Esophagus (tissue), 2 donors: ENCODE data around the gene GLOD5. TPM values are rescaled to one million over a fixed set of nuclear protein-coding genes. Genes with fewer than 3 reads are reported as not detected.
A peak's percentile ranks its signal among the peaks of the same experiment; 100 is the strongest.

Experiments used
- H3K27ac ChIP-seq, 2 donors: one replicate each; pipeline ENCODE4 v1.5.1; 2013; ENCODE audit warnings: low read depth in 2 of 2, mild to moderate bottlenecking in 2 of 2, inconsistent platforms in 1 of 2, low read length in 1 of 2, moderate library complexity in 1 of 2
- H3K27me3 ChIP-seq, 2 donors: one replicate each; pipeline ENCODE4 v1.6.1; 2013; ENCODE audit warnings: low read length in 2 of 2, control low read depth in 1 of 2, mild to moderate bottlenecking in 1 of 2; ENCODE audit not compliant: insufficient read depth in 2 of 2, control insufficient read depth in 1 of 2
- H3K36me3 ChIP-seq, 2 donors: one replicate each; pipeline ENCODE4 v1.6.1; 2013; ENCODE audit warnings: low read length in 1 of 2; ENCODE audit not compliant: control insufficient read depth in 2 of 2, insufficient read depth in 2 of 2
- H3K4me1 ChIP-seq, 2 donors: one replicate each; pipeline ENCODE4 v1.6.1; 2013; ENCODE audit warnings: low read length in 1 of 2; ENCODE audit not compliant: control insufficient read depth in 2 of 2, insufficient read depth in 2 of 2
- H3K4me3 ChIP-seq, 2 donors: one replicate each; pipeline ENCODE4 v1.5.1; 2013; ENCODE audit warnings: low read length in 2 of 2, mild to moderate bottlenecking in 2 of 2, low read depth in 1 of 2, moderate library complexity in 1 of 2
- H3K9me3 ChIP-seq, 2 donors: one replicate each; pipeline ENCODE4 v1.6.1; 2013; ENCODE audit warnings: mild to moderate bottlenecking in 2 of 2, low read depth in 1 of 2, low read length in 1 of 2, moderate library complexity in 1 of 2; ENCODE audit not compliant: control insufficient read depth in 2 of 2, insufficient read depth in 1 of 2
- WGBS, 2 donors: extraction: QIAGEN DNeasy Blood & Tissue Kit; methylation state at CpG; one replicate each; pipeline ENCODE4 v1.1.7; 2013; 5-methylcytosine and 5-hydroxymethylcytosine counted together
- polyA plus RNA-seq, 2 donors: library from polyadenylated mRNA; stranded (reverse); fragments of 200-250 nt; gene quantifications; one replicate each; pipeline ENCODE4 v1.2.3, GENCODE V29; 2013
- donor health status: healthy with polysubstance abuse.
- donor health status: Bipolar disorder and iron deficiency.

The GLOD5 gene
- under 1 TPM; 0.15 to 0.26 TPM for polyA plus RNA-seq

DNA sequence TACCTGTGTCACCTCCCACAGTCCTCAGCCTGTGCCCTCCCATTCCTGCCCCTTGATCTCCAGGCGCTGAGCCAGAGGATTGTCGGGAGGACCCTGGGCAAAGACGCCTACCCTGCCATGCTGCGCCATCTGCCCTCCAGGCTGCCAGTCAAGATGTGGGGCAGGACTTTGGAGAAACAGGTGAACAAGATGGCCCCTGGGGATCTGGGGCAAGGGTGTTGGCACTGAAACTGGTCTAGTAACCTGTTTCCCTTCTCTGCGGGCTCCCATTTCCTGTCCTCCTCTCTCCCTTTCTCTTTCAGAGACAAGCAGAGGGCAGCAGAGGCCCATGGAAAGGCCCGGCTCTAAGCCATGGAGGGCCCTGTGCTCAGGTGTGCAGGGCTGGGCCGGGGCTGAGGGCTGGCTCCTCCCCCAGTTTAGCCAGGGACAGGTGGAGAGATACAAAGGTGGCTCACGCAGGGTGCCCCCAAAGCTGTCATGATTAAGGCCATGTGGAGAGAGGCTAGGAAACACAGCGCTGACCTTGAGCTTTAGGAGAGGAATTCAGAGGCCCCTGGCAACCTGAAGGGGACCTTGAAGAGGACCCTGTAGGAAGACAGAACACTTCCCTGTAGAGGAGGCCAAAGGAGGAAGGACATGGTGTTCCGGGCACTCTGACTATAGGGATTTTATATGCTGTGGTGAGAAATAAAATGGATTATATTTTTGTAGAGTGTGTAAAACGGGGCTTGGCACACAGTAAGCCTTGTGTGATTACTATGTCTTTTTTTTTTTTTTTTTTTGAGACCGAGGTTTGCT is at the start of gene GLOD5:
Gene GLOD5 (plus strand): TSS at position 74 of the 798 bp plus-strand sequence. CDS start 44 bp downstream, at position 118.
- 41 to 43% methylated on average over 12 of the region's 12 CpGs for WGBS, 2 donors
- Histone ChIP-seq H3K4me3 (no peak within 1 kb of the TSS), H3K9me3 (no peaks in the 10 kb centered on the region), H3K27me3 (no peaks in the 10 kb centered on the region), H3K36me3 (no peaks in the 10 kb centered on the region), H3K4me1 (peaks cover 0 to 2% of the 10 kb centered on the region in 2 donors), H3K27ac (peak within 1 kb of the TSS; percentile 54 to 59)

DNA sequence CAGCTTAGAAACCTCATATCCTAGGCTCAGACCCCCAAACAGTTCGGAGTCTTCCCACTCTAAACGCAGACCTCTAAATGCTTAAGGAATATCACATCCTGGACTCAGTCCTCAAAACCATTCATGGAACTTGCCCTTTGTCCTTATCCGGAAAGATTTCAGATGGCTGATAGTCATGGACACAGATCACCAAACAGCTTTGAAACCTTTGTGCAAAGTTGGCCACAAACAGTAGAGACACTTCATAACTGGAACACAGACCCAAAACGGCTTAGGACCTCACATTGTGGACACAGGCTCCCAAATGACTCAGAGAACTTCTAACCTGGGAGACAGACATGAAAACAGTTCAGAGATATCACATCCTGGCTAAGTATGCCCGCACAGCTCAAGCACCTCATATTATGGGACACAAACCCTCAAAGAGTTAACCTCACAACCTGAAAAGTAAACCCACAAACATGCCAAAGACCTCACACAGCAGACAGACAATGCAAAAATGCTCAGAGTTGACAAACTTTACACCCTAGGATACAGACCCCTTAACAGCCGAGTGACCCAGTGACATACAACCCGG is 49.5 kb upstream of the GLOD5 start:
- H3K36me3 ChIP-seq = no peaks in the 10 kb centered on the region
- no peaks in the 10 kb centered on the region for H3K9me3 ChIP-seq
- H3K4me1 ChIP-seq = no peaks in the 10 kb centered on the region
- 75 to 79% methylated on average over 7 of the region's 7 CpGs for WGBS, 2 donors
- no peak overlapping the region for H3K27ac ChIP-seq
- no peak overlapping the region for H3K4me3 ChIP-seq
- no peaks in the 10 kb centered on the region for H3K27me3 ChIP-seq

DNA sequence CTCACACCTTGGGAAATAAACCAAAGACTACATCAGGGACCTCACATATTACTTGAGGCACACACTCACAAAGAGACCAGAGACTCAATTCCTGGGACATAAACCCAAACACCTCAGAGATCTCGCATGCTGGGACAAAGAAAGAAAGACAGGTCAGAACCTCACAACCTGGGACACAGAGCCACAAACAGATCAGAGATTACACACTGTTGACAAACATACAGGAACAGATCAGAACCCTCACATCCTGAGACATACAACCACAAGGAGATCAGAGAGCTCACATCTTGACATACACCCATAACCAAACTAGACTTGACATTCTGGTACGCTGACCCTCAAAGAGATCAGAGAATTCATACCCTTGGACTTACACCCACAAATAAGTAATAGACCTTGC is 47.7 kb upstream of the GLOD5 start:
- H3K27ac ChIP-seq = no peak overlapping the region
- H3K4me1 ChIP-seq = no peaks in the 10 kb centered on the region
- H3K36me3 ChIP-seq = no peaks in the 10 kb centered on the region
- H3K4me3 ChIP-seq = no peak overlapping the region
- H3K27me3 ChIP-seq = no peaks in the 10 kb centered on the region
- no peaks in the 10 kb centered on the region for H3K9me3 ChIP-seq
- 83 to 87% methylated on average over 2 of the region's 2 CpGs for WGBS, 2 donors

DNA sequence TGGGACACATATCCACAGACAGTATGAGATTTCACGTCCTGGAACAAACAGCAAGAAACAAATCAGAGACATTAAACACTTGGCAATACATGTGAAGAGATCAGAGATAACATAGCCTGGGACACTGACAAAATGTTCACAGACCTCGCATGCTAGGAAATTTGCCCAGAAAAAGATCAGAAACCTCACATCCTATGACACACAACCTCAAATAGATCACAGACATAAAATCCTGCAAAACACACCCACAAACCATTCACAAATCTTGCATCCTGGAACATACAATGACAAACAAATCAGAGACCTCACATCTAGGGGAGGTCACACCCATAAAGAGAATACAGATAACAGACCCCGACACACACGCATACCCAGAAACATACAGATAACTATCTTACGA is 47.0 kb upstream of the GLOD5 start:
- no peak overlapping the region for H3K27ac ChIP-seq
- WGBS, 2 donors = 61 to 62% methylated on average over 5 of the region's 5 CpGs
- H3K36me3 ChIP-seq = no peaks in the 10 kb centered on the region
- H3K9me3 ChIP-seq = no peaks in the 10 kb centered on the region
- no peaks in the 10 kb centered on the region for H3K27me3 ChIP-seq
- no peak overlapping the region for H3K4me3 ChIP-seq
- H3K4me1 ChIP-seq = no peaks in the 10 kb centered on the region

DNA sequence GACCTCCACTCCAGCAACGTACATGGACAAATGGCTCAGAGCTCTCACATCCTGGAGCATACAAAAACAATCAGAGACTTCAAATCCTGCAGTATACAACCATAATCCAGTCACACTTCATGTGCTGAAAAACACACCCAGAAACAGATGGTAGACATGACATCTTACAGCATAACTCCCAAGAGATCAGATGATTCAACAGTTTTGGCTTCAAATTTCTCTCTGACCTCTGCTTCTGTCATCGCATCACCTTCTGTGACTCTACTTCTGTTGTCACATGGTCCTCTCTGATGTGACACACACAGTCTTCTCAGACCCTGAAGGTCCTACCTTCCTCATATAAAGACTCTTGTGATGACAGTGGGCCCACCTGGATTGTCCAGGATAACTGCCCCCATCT is 46.5 kb upstream of the GLOD5 start:
- H3K4me1 ChIP-seq = no peaks in the 10 kb centered on the region
- no peaks in the 10 kb centered on the region for H3K36me3 ChIP-seq
- H3K27ac ChIP-seq = no peak overlapping the region
- 54 to 69% methylated on average over 2 of the region's 2 CpGs for WGBS, 2 donors
- no peak overlapping the region for H3K4me3 ChIP-seq
- no peaks in the 10 kb centered on the region for H3K27me3 ChIP-seq
- H3K9me3 ChIP-seq = no peaks in the 10 kb centered on the region

DNA sequence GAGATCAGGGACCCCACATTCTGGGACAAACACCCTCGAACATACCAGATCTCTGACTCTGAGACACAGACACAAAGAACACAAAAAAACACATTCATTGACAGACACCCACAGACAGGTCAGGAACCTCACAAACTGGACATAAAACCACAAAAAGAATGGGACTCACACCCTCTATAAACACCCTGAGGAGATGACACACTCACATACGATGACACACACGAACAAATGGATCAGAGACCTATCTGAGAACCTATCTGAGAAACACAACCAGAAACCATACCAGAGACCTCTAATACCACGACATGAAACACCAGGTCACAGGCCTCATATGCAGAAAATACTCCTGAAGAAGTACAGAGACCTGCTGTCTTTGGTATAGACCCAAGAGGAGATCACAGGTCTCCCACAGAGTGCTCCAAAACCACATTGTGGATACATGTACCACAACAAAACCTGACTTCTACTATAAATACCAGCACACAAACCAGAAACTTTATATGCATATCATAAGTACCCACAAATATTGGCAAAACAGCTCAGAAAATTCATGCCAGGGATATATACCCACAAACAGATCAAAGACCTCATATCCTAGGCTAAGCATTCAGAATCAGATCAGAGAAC is 45.6 kb upstream of the GLOD5 start:
- Histone ChIP-seq H3K4me1 (no peaks in the 10 kb centered on the region), H3K27me3 (no peaks in the 10 kb centered on the region), H3K36me3 (no peaks in the 10 kb centered on the region), H3K27ac (no peak overlapping the region), H3K9me3 (no peaks in the 10 kb centered on the region), H3K4me3 (no peak overlapping the region)
- WGBS, 2 donors = 60 to 62% methylated on average over 4 of the region's 4 CpGs

DNA sequence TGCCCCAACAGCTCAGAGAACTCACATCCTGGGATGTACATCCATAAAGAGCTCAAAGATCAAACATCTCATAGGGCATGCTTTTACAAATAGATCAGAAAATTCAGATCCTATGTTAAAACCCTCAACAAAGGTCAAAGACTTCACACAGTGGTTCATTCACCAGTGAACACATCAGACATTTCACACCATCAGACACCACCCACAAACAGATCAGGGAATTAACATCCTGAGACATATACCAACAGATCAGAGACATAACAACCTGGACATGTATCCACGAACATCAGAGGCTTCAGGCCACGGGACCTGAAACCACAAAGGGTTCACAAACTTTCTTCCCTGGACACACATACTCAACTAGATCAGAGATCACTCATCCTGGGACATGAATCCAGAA is 41.6 kb upstream of the GLOD5 start:
- Histone ChIP-seq H3K4me1 (no peaks in the 10 kb centered on the region), H3K27ac (no peak overlapping the region), H3K36me3 (no peaks in the 10 kb centered on the region), H3K27me3 (peaks cover 0 to 2% of the 10 kb centered on the region in 2 donors), H3K9me3 (no peaks in the 10 kb centered on the region), H3K4me3 (no peak overlapping the region)
- 59 to 68% methylated on average over 2 of the region's 2 CpGs for WGBS, 2 donors

DNA sequence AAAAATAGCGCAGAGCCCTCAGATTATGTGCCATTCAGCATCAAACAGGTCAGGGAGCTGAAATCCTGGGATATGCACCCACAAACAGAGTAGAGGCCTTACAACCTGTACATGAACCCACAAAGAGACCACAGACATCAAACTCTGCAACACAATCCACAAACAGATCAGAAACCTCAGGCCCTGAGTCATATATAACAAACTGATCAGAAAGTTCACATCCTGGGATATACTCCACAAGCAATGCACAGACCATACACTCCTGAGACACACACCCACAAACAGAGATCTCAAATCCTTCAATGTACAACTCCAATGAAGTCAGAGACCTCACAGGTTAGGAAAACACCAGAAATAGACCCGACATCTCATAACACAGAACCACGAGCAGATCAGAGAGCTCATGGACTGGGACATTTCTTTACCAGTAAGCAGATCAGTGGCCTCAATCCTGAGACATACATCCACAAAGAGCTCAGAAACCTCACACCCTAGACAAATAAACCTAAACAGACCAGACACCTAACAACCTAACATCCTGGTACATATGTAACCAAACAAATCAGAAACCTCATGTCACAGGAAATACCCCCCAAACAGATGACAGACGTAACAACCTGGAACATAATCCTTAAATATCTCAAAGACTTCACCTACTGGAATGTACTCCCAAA is 40.8 kb upstream of the GLOD5 start:
- Histone ChIP-seq H3K27ac (no peak overlapping the region), H3K4me1 (no peaks in the 10 kb centered on the region), H3K4me3 (no peak overlapping the region), H3K36me3 (no peaks in the 10 kb centered on the region), H3K27me3 (peaks cover 0 to 2% of the 10 kb centered on the region in 2 donors), H3K9me3 (no peaks in the 10 kb centered on the region)
- 58 to 85% methylated on average over 4 of the region's 4 CpGs for WGBS, 2 donors

DNA sequence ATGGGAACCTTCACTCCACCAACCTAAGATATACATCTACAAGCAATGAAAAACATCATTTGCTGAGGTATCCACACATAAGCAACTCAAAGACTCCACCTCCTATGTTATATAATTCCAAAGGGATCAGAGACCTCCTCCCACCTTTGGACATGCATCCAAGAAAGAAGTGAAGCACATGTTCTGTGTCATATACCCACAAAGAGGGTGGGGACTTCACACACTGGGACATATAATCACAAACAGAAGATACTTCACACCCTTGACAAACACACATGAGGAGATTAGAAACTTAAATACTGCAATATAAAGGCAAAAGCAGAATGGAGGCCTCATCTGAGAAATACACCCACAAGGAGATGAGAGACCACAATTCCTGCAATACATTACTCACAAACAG is 39.6 kb upstream of the GLOD5 start:
- H3K4me1 ChIP-seq = no peaks in the 10 kb centered on the region
- H3K36me3 ChIP-seq = no peaks in the 10 kb centered on the region
- no peak overlapping the region for H3K4me3 ChIP-seq
- peaks cover 0 to 2% of the 10 kb centered on the region in 2 donors for H3K27me3 ChIP-seq
- no peak overlapping the region for H3K27ac ChIP-seq
- H3K9me3 ChIP-seq = no peaks in the 10 kb centered on the region
